Body of pancreas (tissue), 4 donors: Measurements from ENCODE around the gene SS18L1. TPM values are rescaled to one million over a fixed set of nuclear protein-coding genes. Genes with fewer than 3 reads are reported as not detected.

Source experiments
- ATAC-seq: fragments of 150-250 bp; one replicate; pipeline ENCODE4 v1.9.1; 2016
- DNase-seq, 4 donors: peaks; one replicate each; pipeline ENCODE4 v3.0.0-alpha.2; 2019
- H3K27ac ChIP-seq, 4 donors: fragments of 200-600 bp; sonication (generic); 1 replicate in 3 of 4; 2 replicates in 1 of 4; pipeline versions ENCODE4 v1.5.1 to v1.6.1; 2016 to 2019; ENCODE audit warnings: mild to moderate bottlenecking in 1 of 4, mixed read lengths in 1 of 4, moderate library complexity in 1 of 4
- H3K27me3 ChIP-seq, 2 donors: fragments of 200-600 bp; sonication (generic); one replicate each; pipeline ENCODE4 v1.6.0; 2016; ENCODE audit warnings: mild to moderate bottlenecking in 1 of 2
- H3K36me3 ChIP-seq, 2 donors: fragments of 200-600 bp; sonication (generic); replicated peaks in 1 of 2; 2 replicates each; pipeline ENCODE4 v1.5.1; 2016; ENCODE audit warnings: low read depth in 2 of 2; ENCODE audit not compliant: insufficient read depth in 1 of 2
- H3K4me1 ChIP-seq: fragments of 200-600 bp; sonication (generic); one replicate; pipeline ENCODE4 v1.6.0; 2016
- H3K4me3 ChIP-seq, 2 donors: fragments of 200-600 bp; sonication (generic); 1 replicate in 1 of 2; 2 replicates in 1 of 2; pipeline ENCODE4 v1.5.1; 2016 to 2019
- H3K9me3 ChIP-seq, 3 donors: fragments of 200-600 bp; sonication (generic); 1 replicate in 2 of 3; 2 replicates in 1 of 3; pipeline ENCODE4 v1.5.1; 2016
- CTCF ChIP-seq, 7 experiments: fragments of 450-650 bp in 4 of 7; fragments of 200-600 bp in 3 of 7; sonication (generic) in 3 of 7; IDR thresholded peaks; one replicate each; pipeline ENCODE4 v1.5.1; 2016 to 2019; ENCODE audit warnings: antibody characterized with exemption in 7 of 7
- POLR2A ChIP-seq, 3 donors: fragments of 450-650 bp; IDR thresholded peaks; one replicate each; pipeline ENCODE4 v1.6.1; 2016; ENCODE audit warnings: antibody characterized with exemption in 3 of 3, mild to moderate bottlenecking in 2 of 3
- WGBS, 2 donors: methylation state at CpG; one replicate each; pipeline ENCODE4 v1.1.5; 2017; 5-methylcytosine and 5-hydroxymethylcytosine counted together
- intact Hi-C: fragments of 100-400 bp; cut with DNase I; formaldehyde crosslinking; loops from one replicate; pipeline ENCODE4 v1.15.1; 2023
- total RNA-seq, 2 donors: library from RNA; depleted of rRNA; stranded (reverse); fragments of >200 nt; gene quantifications; one replicate each; pipeline ENCODE4 v1.1.0, GENCODE V29; 2016

SS18L1 gene
- total RNA-seq, 2 donors from 2014 or later: 11.4 to 14.5 TPM

- intact Hi-C loops: no loop called here
- H3K27me3 ChIP-seq: no peaks in the 10 kb centered on the region
- no peak for ATAC-seq
- H3K9me3 ChIP-seq: no peaks in the 10 kb centered on the region
- H3K4me3 ChIP-seq: no peak overlapping the region
- no peak for TF ChIP-seq POLR2A (IDR thresholded peaks at IDR 0.05)
- TF ChIP-seq CTCF (IDR thresholded peaks at IDR 0.05): no peak
- 76 to 77% methylated on average over 13 to 29 of the region's 29 CpGs for WGBS, 2 donors
- DNase-seq: peak in 1 of 4 donors; percentile 33
- no peaks in the 10 kb centered on the region for H3K4me1 ChIP-seq
- H3K36me3 ChIP-seq: peaks cover 7 to 43% of the 10 kb centered on the region in 2 donors
- H3K27ac ChIP-seq: peak overlapping the region in 2 of 4 donors; percentile 18 to 22
Observed at GRCh38 chr20:62133051-62133845, 10.3 kb upstream of the SS18L1 start.

GRCh38 chr20:62133864-62134263, 9.7 kb upstream of the SS18L1 start:
- Histone ChIP-seq H3K27ac (no peak overlapping the region), H3K36me3 (peaks cover 11 to 47% of the 10 kb centered on the region in 2 donors), H3K4me3 (no peak overlapping the region), H3K9me3 (no peaks in the 10 kb centered on the region), H3K4me1 (no peaks in the 10 kb centered on the region), H3K27me3 (no peaks in the 10 kb centered on the region)
- ATAC-seq (no peak), DNase-seq (no peak)
- intact Hi-C loops: no loop called here
- 90 to 92% methylated on average over 7 to 12 of the region's 12 CpGs for WGBS, 2 donors
- TF ChIP-seq POLR2A (IDR thresholded peaks at IDR 0.05): no peak
- TF ChIP-seq CTCF (IDR thresholded peaks at IDR 0.05): no peak

GRCh38 chr20:62134735-62135231, 8.8 kb upstream of the SS18L1 start:
- Histone ChIP-seq H3K9me3 (no peaks in the 10 kb centered on the region), H3K4me3 (no peak overlapping the region), H3K36me3 (peaks cover 20 to 52% of the 10 kb centered on the region in 2 donors), H3K27ac (peak overlapping the region in 1 of 4 donors; percentile 29), H3K27me3 (no peaks in the 10 kb centered on the region), H3K4me1 (no peaks in the 10 kb centered on the region)
- intact Hi-C loops: loop anchor here (5.0 kb wide), 1 partner anchor 107 kb away; no protein-coding TSS in a partner anchor
- 39 to 48% methylated on average over 11 of the region's 11 CpGs for WGBS, 2 donors
- DNase-seq (peak in 2 of 4 donors; percentile 40 to 43), ATAC-seq (peak; percentile 26)
- TF ChIP-seq POLR2A (IDR thresholded peaks at IDR 0.05): no peak
- TF ChIP-seq CTCF (IDR thresholded peaks at IDR 0.05): no peak

GRCh38 chr20:62135573-62136266, 7.8 kb upstream of the SS18L1 start:
- peaks cover 7% of the 10 kb centered on the region for H3K4me1 ChIP-seq
- no peak overlapping the region for H3K27ac ChIP-seq
- intact Hi-C loops: loop anchor here (5.0 kb wide), 1 partner anchor 108 kb away; no protein-coding TSS in a partner anchor
- H3K4me3 ChIP-seq: no peak overlapping the region
- no peak for DNase-seq
- H3K36me3 ChIP-seq: peaks cover 20 to 48% of the 10 kb centered on the region in 2 donors
- 90 to 94% methylated on average over 7 to 8 of the region's 8 CpGs for WGBS, 2 donors
- no peaks in the 10 kb centered on the region for H3K9me3 ChIP-seq
- ATAC-seq: no peak
- no peak for TF ChIP-seq POLR2A (IDR thresholded peaks at IDR 0.05)
- TF ChIP-seq CTCF (IDR thresholded peaks at IDR 0.05): no peak
- H3K27me3 ChIP-seq: no peaks in the 10 kb centered on the region
